Lower leg skin (tissue), 3 donors: ENCODE results near the gene SAPCD1.

ENCODE experiments used
- POLR2A ChIP-seq, 2 donors: fragments of 450-650 bp; IDR thresholded peaks; one replicate each; pipeline ENCODE4 v1.6.1; 2016 to 2017; ENCODE audit warnings: antibody characterized with exemption in 2 of 2, mild to moderate bottlenecking in 1 of 2, moderate library complexity in 1 of 2
- TF ChIP-seq, protein P1 (sequence below), 3 donors: fragments of 450-650 bp; IDR thresholded peaks; one replicate each; pipeline ENCODE4 v1.5.1; 2016; ENCODE audit warnings: antibody characterized with exemption in 3 of 3, mild to moderate bottlenecking in 3 of 3, moderate library complexity in 2 of 3

DNA sequence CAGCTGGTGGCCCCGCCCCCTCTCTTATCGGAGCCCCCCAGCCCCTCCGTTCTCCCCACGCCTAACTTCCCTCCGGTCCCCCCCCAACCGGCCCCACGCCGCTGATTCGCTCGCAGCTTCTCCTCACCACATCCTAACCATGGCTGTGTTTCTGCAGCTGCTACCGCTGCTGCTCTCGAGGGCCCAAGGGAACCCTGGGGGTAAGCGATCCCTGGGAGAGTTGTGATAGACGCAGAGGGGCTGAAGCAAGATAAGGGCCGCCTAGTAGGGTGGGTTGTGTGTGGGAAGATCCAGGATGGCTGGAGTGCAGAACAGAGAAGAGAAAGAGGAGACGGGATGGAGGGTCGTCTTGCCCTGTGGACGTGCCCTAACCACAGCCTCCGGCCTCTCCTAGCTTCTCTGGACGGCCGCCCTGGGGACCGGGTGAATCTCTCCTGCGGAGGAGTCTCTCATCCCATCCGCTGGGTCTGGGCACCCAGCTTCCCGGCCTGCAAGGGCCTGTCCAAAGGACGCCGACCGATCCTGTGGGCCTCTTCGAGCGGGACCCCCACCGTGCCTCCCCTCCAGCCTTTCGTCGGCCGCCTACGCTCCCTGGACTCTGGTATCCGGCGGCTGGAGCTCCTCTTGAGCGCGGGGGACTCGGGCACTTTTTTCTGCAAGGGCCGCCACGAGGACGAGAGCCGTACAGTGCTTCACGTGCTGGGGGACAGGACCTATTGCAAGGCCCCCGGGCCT is 39.0 kb upstream of the SAPCD1 start, which contains the start of gene MPIG6B:
- TF ChIP-seq, protein P1, sequence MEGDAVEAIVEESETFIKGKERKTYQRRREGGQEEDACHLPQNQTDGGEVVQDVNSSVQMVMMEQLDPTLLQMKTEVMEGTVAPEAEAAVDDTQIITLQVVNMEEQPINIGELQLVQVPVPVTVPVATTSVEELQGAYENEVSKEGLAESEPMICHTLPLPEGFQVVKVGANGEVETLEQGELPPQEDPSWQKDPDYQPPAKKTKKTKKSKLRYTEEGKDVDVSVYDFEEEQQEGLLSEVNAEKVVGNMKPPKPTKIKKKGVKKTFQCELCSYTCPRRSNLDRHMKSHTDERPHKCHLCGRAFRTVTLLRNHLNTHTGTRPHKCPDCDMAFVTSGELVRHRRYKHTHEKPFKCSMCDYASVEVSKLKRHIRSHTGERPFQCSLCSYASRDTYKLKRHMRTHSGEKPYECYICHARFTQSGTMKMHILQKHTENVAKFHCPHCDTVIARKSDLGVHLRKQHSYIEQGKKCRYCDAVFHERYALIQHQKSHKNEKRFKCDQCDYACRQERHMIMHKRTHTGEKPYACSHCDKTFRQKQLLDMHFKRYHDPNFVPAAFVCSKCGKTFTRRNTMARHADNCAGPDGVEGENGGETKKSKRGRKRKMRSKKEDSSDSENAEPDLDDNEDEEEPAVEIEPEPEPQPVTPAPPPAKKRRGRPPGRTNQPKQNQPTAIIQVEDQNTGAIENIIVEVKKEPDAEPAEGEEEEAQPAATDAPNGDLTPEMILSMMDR (IDR thresholded peaks at IDR 0.05) = no peak
- TF ChIP-seq POLR2A (IDR thresholded peaks at IDR 0.05) = no peak
